Fibroblast of skin of back (primary cell): ENCODE data around the gene MAPK14.

Experiments used
- DNase-seq: peaks from one replicate; pipeline ENCODE4 v3.0.0-alpha.2; 2013

The MAPK14 gene

DNA sequence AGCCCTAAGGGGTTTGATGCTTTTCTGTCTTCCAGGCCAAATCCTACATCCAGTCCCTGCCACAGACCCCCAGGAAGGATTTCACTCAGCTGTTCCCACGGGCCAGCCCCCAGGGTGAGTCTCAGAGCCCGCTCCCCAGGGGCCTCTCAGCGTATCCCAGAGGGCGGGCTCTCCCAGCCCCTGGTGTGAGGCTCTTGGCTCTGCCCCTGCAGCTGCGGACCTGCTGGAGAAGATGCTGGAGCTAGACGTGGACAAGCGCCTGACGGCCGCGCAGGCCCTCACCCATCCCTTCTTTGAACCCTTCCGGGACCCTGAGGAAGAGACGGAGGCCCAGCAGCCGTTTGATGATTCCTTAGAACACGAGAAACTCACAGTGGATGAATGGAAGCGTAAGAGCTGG lies 111.1 kb downstream of the MAPK14 start:
- no peak for DNase-seq

DNA sequence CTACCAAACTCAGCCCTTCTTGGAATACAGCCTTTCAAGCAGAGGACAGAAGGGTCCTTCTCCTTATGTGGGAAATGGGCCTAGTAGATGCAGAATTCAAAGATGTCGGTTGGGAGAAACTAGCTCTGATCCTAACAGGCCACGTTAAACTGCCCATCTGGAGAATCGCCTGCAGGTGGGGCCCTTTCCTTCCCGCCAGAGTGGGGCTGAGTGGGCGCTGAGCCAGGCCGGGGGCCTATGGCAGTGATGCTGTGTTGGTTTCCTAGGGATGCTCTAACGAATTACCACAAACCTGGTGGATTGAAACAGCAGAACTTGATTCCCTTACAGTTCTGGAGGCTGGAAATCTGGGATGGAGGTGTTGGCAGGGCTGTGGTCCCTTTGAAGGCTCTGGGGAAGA lies 111.8 kb downstream of the MAPK14 start:
- DNase-seq = no peak

DNA sequence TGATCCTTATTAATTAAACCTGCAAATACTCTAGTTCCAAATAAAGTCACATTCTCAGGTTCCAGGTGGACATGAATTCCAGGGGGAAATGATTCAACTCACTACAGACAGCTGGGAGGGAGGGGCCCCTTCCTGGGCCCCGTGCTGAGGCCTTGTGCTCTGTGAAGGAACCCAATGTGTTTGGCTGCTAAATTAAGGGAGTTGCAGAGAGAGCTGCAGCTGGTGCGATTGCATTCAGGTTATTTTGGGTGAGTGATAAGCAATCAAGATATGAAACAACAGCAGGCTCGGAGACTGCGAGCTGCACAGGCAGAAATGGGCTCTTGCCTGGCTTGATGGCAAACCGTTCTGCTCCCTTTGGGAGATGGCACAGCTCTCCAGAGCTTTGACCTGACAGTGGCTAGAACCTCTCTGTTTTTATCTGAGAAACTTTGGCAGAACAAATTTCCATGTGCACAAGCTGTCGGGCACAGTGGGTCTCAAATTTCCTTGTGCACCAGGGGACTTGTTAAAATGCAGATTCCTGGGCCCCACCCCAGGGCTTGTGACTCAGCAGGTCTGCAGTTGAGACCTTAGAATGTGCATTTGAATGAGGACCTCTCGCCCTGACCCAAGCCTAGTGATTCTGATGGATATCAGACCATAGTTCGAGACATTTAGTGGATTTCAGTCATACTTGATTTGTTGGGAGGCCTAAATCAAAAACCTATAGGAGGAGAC lies 112.5 kb downstream of the MAPK14 start:
- DNase-seq = no peak

DNA sequence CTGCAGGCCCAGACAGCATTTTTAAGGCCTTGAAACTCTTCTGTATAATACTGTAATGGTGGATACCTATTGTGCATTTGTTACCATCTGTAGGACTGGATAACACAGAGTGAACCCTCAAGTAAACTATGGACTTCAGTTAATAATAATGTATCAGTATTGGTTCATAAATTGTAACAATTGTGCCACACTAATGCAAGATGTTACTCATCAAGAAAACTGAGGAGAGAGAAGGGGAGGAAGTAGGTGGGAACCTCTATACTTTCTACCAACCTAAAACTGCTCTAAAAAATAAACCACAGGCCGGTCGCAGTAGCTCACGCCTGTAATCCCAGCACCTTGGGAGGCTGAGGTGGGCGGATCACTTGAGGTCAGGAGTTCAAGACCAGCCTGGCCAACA lies 113.5 kb downstream of the MAPK14 start:
- DNase-seq = no peak

DNA sequence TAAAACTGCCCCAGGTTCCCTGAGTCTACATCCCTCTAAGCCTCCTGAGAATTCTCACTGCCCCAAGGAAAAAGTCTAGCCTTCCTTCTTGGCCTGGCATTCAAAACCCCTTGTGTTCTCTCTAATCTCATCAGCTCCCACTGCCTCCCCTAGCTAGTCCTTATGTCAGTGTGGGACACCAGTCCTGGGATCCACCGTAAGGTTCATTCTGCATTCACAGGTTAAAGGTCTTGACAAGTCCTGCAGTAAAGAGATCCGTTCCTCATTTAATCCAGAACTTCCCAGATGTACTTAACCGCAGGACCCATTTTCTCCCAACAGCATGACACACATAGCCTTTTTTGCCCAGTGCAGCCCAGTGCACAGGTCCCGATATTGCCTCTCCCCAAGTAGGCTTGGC lies 114.4 kb downstream of the MAPK14 start:
- DNase-seq = no peak

DNA sequence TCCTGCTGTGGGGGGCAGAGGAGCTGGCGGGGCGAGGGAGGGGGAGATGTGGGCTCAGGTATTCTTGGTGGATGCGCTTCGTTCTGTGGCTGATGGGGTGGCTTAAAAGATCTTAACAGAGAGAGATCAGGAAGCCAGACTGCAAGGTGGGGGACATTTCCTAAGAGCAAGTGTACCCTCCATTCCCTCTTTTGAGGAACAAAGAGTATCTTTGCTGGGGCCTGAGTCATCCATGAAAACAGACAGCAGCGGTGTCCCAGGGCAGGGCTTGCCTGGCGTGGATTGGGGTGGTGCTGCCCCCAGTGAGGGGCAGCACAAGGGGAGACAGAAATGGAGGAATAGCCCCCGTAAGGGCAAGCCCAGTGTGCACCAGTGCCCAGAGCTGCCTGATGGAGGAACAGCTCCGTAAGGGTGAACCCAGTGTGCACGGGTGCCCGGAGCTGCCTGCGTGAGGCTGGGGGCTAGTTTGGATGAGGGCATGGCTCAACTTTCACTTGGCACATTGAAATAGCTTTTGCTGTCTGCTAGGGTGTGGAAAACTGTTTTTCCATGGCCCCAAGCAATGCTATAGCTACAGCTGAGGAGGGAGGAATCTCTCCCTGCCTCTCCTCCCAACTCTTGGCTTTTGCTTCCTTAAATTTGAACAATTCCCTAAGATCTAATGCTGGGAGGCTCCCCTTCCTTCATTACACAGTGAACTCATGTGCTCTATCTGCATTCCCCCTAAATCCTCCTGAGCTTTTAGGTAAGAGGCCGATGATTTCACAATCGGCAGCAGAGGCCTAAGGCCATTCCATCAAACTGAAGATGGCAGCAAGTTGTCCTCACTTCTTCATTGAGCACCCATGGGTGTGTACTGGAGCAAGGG lies 115.6 kb downstream of the MAPK14 start:
- DNase-seq = no peak

DNA sequence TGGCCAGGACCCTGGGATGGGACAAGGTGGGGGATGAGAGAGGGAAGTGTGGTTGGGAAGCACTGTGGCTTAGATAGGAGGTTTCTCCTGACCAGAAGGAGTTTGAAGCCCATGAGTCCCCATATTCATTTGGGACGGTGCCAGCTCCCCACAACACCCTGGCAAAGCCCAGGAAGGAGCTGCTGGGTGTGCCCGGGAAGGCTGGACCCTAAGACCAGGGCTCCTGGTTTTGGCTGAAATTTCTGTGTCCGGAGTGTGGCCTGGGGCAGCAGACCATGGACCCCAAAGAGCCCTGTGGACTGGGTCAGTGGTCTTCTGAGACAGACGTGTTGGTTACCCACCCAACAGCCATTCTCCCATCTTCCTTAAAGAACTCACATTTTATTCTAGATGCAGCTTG lies 117.9 kb downstream of the MAPK14 start:
- DNase-seq = no peak

DNA sequence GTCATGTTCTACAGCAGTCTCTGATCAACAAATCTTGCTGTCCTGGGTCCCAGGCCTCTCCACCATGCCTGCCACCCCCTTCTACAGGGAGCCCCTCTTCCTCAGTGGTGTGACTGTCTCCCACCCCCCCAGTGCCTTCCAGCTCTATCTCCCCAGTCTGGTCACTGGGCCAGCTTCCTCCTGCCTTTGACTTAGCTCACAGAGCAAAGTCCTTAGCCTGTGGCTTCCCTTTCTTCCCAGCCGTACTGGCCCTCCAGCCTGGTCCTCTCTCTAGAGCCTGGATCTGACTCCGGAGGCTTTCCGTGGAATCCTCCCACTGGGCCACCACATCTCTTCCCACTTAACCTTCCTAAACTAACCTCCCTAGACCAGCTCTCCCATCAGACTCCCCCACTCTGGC lies 119.7 kb downstream of the MAPK14 start:
- no peak for DNase-seq

DNA sequence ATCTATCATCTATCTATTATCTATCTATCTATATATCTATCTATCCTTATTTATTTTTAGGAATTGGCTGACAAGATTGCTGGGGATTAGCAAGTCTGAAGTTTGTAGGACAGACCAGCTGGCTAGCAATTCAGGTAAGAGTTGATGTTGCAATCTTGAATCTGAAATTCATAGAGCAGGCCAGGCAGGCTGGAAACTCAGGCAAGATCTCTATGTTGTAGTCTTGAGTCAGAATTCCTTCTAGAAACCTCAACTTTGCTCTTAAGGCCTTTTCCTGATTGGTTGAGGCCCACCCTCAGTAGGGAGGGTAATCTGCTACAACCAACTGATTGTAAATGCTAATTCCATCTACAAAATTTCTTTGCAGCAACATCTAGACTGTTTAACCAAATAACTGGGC lies 121.9 kb downstream of the MAPK14 start:
- DNase-seq = no peak

DNA sequence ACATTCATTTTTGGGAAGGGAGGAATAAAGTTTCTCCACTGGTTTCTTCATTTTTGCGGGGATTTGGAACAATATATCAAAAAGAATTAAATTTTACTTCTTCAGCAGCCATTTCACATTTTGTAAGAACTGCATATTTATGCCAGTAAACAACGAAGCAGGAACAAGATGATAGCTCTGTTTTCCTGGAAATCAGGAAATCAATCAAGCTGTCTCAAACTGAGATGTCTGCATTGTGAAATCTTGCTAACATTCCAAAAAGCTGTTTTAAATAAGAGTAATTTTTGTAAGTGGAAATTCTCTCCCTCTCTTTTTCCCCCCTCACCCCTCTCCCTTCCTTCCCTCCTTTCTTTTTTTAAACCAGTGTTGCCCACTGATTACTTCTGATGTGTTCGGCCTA lies 122.7 kb downstream of the MAPK14 start:
- no peak for DNase-seq

DNA sequence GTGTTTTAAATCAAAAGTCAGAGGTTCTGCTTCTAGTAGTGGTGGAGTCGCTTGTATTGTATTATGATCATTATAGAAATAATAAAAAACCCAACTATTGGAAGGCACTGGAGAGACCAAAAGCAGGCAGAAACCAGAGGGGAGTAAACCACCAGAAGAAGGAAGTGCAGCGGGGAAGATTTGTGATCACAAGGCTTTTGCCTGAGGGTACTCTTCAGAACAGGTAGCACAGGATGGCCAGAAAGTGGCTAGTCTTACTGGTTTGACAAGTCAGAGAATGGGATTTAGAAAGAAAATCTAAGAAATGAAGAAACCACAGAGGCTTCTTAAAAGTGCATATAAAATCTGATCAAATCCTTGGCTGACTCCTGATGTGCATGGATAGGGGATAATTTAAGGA lies 126.7 kb downstream of the MAPK14 start:
- no peak for DNase-seq

DNA sequence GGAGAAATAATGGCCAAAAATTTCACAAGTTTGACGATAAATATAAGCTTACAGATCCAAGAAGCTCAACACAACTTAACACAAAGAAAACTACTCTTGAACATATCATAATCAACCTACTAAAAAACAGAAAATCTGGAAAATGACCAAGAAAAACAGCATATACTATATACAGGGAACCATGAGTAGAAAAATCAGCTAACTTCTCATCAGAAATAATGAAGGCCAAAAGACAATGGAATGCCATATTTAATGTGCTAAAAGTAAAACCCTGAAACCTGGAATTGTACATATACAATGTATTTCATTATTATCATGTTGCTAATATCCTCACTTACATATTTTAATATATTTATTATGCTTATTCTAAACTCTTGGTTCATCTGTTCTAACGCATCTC lies 128.1 kb downstream of the MAPK14 start:
- no peak for DNase-seq

DNA sequence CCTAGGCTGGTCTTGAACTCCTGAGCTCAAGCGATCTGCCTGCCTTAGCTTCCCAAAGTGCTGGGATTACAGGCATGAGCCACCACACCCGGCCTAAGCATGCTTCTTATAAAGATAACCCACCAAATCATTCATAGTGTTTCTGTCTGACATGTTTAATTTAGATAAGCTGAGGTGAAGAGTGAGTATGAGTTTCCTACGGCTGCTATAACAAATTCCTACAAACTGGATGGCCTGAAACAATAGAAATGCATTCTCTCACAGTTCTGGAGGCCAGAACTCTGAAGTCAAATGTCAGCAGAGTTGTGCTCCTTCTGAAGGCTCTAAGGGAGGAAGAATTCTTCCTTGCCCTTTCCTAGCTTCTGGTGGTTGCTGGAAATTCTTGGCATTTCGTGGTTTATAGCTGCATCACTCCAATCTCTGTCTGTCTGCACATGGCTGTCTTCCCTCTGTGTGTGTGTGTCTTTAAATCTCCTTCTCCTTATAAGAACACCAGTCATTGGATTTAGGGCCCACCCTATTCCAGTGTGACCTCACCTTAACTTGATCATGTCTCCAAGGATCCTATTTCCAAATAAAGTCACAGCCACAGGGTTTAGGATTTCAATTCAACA lies 132.6 kb downstream of the MAPK14 start:
- peak; percentile 63 for DNase-seq
